Endothelial cell (in vitro differentiated cells): ENCODE measurements around the gene TRAF3IP1. TPM values are rescaled to one million over a fixed set of nuclear protein-coding genes. Genes with fewer than 3 reads are reported as not detected.
A peak's percentile ranks its signal among the peaks of the same experiment; 100 is the strongest.

Experiments
- DNase-seq: peaks from one replicate; pipeline ENCODE4 v3.0.0; 2021; ENCODE audit warnings: low spot score
- H3K27ac Mint-ChIP-seq: one replicate; pipeline ENCODE4 v1.8.0; 2021; ENCODE audit warnings: mixed read lengths, inconsistent platforms; ENCODE audit not compliant: unreplicated experiment
- H3K27me3 Mint-ChIP-seq: one replicate; pipeline ENCODE4 v1.8.0; 2021; ENCODE audit warnings: mild to moderate bottlenecking, moderate library complexity, mixed read lengths, inconsistent platforms; ENCODE audit not compliant: unreplicated experiment
- H3K36me3 Mint-ChIP-seq: one replicate; pipeline ENCODE4 v1.8.0; 2021; ENCODE audit warnings: mild to moderate bottlenecking, low read depth, mixed read lengths, inconsistent platforms; ENCODE audit not compliant: unreplicated experiment
- H3K4me1 Mint-ChIP-seq: one replicate; pipeline ENCODE4 v1.8.0; 2021; ENCODE audit warnings: mild to moderate bottlenecking, mixed read lengths, inconsistent platforms; ENCODE audit not compliant: unreplicated experiment
- H3K4me3 Mint-ChIP-seq: one replicate; pipeline ENCODE4 v1.8.0; 2021; ENCODE audit warnings: mild to moderate bottlenecking, mixed read lengths, inconsistent platforms; ENCODE audit not compliant: unreplicated experiment
- H3K9me3 Mint-ChIP-seq: one replicate; pipeline ENCODE4 v1.8.0; 2021; ENCODE audit warnings: mixed read lengths, inconsistent platforms; ENCODE audit not compliant: unreplicated experiment
- CTCF ChIP-seq: fragments of 200-600 bp; sonication (generic); IDR thresholded peaks from one replicate; pipeline ENCODE4 v1.5.0; 2021; ENCODE audit warnings: antibody characterized with exemption; ENCODE audit not compliant: unreplicated experiment
- total RNA-seq: library from RNA; stranded (reverse); fragmentation: NEBNext Ultra II Directional; extraction: Animal tissue kit (Norgen Biotek cat#: 25700); gene quantifications from one replicate; pipeline ENCODE4 v1.2.1, GENCODE V29; 2021; ENCODE audit not compliant: unreplicated experiment

Gene TRAF3IP1
- total RNA-seq, 1 donor from 2014 or later, result 17.1 TPM

DNA sequence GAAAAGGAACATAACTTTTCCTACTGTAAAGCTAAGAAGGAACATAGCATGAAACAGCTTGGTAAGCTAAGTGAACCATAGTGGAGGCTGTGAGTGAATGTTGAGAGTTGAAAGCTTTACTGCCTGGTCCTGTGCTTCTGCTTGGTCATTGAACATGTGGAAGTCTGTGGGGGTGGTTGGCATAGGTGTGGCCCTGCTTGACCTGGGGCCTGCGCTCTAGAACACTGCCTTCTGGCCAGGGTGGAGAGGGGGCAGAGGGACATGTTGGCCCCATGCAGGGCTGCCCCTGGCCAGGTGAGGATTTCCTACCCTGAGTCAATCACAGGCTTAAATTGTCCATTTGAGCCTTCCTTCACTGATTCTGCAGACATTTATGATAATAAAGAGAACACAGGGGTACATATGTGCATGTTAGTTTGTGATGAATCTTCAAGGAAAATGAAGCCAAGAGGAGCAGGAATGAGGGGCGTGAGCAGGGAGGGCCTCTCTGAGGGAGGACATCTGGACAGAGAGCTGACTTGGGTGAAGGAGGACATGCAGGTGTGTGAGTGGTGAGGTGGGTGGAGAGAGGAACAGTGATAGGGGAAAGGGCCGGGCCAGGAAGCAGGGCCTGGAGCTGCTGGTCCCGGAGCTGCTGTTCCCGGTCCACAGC lies 16.6 kb downstream of the TRAF3IP1 start:
- Mint-ChIP-seq H3K4me3 (no peak overlapping the region), H3K9me3 (no peaks in the 10 kb centered on the region)
- TF ChIP-seq CTCF, result no peak

DNA sequence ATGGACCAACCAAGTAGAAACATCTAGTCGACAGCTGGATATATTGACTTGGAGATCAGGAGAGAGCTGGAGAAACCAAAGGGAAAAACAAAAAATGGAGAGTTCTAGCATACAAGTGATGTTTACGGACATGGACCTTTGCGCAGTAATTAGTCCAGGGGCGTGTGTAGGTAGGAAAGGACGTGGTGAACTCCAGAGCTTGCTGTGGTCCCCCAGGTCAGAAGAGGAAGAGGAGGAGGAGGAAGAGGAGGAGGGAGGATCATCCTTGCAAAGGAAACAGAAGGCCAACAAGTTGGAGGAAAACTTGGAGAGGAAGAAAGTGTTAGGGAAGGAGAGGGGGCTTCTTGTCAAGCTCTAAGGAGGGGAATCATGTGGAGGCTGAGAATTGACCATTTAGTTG lies 17.5 kb downstream of the TRAF3IP1 start:
- H3K4me3 Mint-ChIP-seq, result no peak overlapping the region
- no peak for DNase-seq
- no peak overlapping the region for H3K27ac Mint-ChIP-seq
- peaks cover 4% of the 10 kb centered on the region for H3K36me3 Mint-ChIP-seq
- H3K9me3 Mint-ChIP-seq, result no peaks in the 10 kb centered on the region
- H3K27me3 Mint-ChIP-seq, result peaks cover 2% of the 10 kb centered on the region
- TF ChIP-seq CTCF, result no peak
- H3K4me1 Mint-ChIP-seq, result peaks cover 4% of the 10 kb centered on the region

More for the DNA sequence above, 16.6 kb downstream of the TRAF3IP1 start:
- no peak for DNase-seq
- H3K36me3 Mint-ChIP-seq, result peaks cover 4% of the 10 kb centered on the region
- H3K4me1 Mint-ChIP-seq, result peaks cover 4% of the 10 kb centered on the region
- no peak overlapping the region for H3K27ac Mint-ChIP-seq
- H3K27me3 Mint-ChIP-seq, result peaks cover 2% of the 10 kb centered on the region

DNA sequence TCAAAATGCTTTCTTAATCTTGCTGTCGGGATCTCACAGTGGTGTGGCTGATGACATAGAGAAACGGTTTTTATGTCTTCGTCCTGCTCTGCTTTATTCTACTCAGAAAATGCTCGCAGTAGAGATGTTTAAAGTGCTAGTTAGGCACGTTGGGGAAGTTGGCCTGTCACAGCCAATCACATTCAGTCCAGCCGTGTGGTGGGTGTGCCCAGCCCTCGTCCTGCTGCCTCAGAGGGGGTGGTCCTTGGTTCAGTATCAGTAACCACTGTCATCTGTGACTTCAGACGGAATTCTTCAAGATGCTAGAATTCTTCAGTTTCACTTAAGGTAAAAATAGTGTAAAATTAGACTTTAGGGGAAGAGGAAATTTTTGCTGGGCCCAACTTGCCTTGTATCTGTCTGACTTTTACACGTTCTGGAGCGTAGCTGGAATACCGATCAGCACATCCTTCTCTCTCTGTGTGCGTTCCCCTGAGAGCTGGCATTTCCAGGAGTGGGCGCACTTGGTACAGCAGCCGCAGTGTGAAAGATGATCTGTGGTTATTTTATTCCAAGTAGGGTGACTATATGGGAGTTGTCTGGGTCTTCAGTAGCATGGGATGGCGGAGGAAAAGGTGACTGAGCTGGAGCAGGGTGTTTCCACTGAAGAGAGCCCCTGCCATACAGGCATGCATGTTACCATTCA lies 18.5 kb downstream of the TRAF3IP1 start:
- H3K27ac Mint-ChIP-seq, result no peak overlapping the region
- H3K36me3 Mint-ChIP-seq, result peaks cover 4% of the 10 kb centered on the region
- peak overlapping the region; percentile 31 for H3K4me3 Mint-ChIP-seq
- TF ChIP-seq CTCF, result no peak
- H3K9me3 Mint-ChIP-seq, result no peaks in the 10 kb centered on the region
- DNase-seq, result no peak
- H3K27me3 Mint-ChIP-seq, result peaks cover 2% of the 10 kb centered on the region
- peaks cover 4% of the 10 kb centered on the region for H3K4me1 Mint-ChIP-seq

DNA sequence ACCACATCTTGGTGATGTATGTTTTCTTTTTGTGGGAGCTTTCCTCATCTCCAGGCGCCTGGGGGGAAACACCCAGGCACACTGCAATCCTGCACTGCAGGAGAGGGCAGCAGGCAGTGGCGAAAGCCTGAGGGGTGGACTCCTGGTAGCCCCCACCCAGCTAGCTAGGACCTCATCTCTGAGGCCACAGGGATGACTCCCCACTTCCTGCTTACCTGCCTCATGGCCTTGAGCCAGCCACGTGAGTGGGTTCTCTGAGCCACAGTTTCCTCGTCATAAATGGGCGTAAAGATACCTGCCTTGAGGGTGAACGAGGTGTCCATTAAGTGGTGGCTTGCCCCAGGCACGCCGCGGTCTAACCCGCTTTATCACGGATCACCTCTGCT lies 19.1 kb downstream of the TRAF3IP1 start:
- H3K27me3 Mint-ChIP-seq, result peaks cover 2% of the 10 kb centered on the region
- no peak for DNase-seq
- no peak overlapping the region for H3K27ac Mint-ChIP-seq
- peaks cover 4% of the 10 kb centered on the region for H3K36me3 Mint-ChIP-seq
- H3K9me3 Mint-ChIP-seq, result no peaks in the 10 kb centered on the region
- TF ChIP-seq CTCF, result no peak
- no peak overlapping the region for H3K4me3 Mint-ChIP-seq
- peaks cover 4% of the 10 kb centered on the region for H3K4me1 Mint-ChIP-seq

DNA sequence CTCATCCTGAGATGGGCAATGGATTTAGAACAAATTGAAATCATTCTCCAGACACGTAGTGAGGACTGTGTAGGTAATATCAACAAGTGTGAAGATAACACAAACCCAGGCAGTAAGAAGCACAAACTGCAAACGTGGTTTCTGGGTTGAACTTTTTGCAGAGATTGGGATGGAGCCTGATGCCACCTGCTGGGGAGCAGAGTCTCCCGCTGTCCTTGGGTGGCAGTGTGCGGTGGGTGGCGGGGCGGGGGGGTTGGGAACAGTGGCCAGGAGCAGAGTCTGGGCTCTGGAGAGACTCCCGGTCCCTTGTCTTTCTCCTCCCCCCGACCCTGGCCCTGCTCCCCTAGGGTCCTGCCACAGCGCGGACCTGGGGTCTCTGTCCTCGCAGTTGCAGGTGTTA lies 19.5 kb downstream of the TRAF3IP1 start:
- H3K27ac Mint-ChIP-seq, result no peak overlapping the region
- peaks cover 2% of the 10 kb centered on the region for H3K27me3 Mint-ChIP-seq
- peaks cover 3% of the 10 kb centered on the region for H3K36me3 Mint-ChIP-seq
- DNase-seq, result no peak
- no peak overlapping the region for H3K4me3 Mint-ChIP-seq
- H3K4me1 Mint-ChIP-seq, result peaks cover 4% of the 10 kb centered on the region
- no peak for TF ChIP-seq CTCF
- no peaks in the 10 kb centered on the region for H3K9me3 Mint-ChIP-seq
